Inflammatory macrophage treated with lipopolysaccharide for 4 hours (primary cell): ENCODE results near the gene ZBTB24.

Source experiments
- DNase-seq: peaks from one replicate; pipeline ENCODE4 v3.0.0-alpha.2; 2020

Gene ZBTB24

GRCh38 chr6:109449064-109449794, 33.8 kb downstream of the ZBTB24 start:
- DNase-seq: no peak

- no peak for DNase-seq
Measured at GRCh38 chr6:109448615-109449014, 34.4 kb downstream of the ZBTB24 start.

GRCh38 chr6:109447878-109448555, 35.0 kb downstream of the ZBTB24 start:
- no peak for DNase-seq

- DNase-seq: no peak
Measured at GRCh38 chr6:109447087-109447486, 35.9 kb downstream of the ZBTB24 start.

GRCh38 chr6:109446541-109446940, 36.5 kb downstream of the ZBTB24 start:
- DNase-seq: no peak

GRCh38 chr6:109446072-109446471, 36.9 kb downstream of the ZBTB24 start:
- DNase-seq: no peak

GRCh38 chr6:109445382-109445781, 37.6 kb downstream of the ZBTB24 start:
- DNase-seq: no peak

- no peak for DNase-seq
Measured at GRCh38 chr6:109443425-109443950, 39.5 kb downstream of the ZBTB24 start.

GRCh38 chr6:109442393-109442924, 40.6 kb downstream of the ZBTB24 start:
- DNase-seq: no peak

GRCh38 chr6:109441069-109441816, 41.8 kb downstream of the ZBTB24 start:
- peak; percentile 43 for DNase-seq

- DNase-seq: peak; percentile 88
Measured at GRCh38 chr6:109440331-109441068, 42.5 kb downstream of the ZBTB24 start, which contains the start of the genes PPIL6 and SMPD2. Gene PPIL6, minus strand, starts transcription at chr6:109440628. Its CDS starts 38 bp downstream, at chr6:109440590. Gene SMPD2, plus strand, starts transcription at chr6:109440724. Its CDS starts 398 bp downstream, at chr6:109441122.

GRCh38 chr6:109436041-109436440, 47.0 kb downstream of the ZBTB24 start:
- DNase-seq: peak; percentile 37

- DNase-seq: peak; percentile 92
Measured at GRCh38 chr6:109434456-109434855, 48.6 kb downstream of the ZBTB24 start.

GRCh38 chr6:109429496-109429895, 53.5 kb downstream of the ZBTB24 start:
- no peak for DNase-seq

GRCh38 chr6:109428889-109429477, 54.0 kb downstream of the ZBTB24 start:
- DNase-seq: no peak

GRCh38 chr6:109424946-109425345, 58.1 kb downstream of the ZBTB24 start:
- no peak for DNase-seq

- DNase-seq: no peak
Measured at GRCh38 chr6:109421184-109421583, 61.8 kb downstream of the ZBTB24 start.

- DNase-seq: no peak
Measured at GRCh38 chr6:109420751-109421150, 62.3 kb downstream of the ZBTB24 start.

GRCh38 chr6:109417646-109418045, 65.4 kb downstream of the ZBTB24 start:
- no peak for DNase-seq
